ENCODE data around the gene CSPG4.
"Not testable (repeated sequence)": the region's sequence is repeated elsewhere in the genome, so short reads cannot be mapped to it uniquely, and the experiment has no call there.

Gene CSPG4

DNA sequence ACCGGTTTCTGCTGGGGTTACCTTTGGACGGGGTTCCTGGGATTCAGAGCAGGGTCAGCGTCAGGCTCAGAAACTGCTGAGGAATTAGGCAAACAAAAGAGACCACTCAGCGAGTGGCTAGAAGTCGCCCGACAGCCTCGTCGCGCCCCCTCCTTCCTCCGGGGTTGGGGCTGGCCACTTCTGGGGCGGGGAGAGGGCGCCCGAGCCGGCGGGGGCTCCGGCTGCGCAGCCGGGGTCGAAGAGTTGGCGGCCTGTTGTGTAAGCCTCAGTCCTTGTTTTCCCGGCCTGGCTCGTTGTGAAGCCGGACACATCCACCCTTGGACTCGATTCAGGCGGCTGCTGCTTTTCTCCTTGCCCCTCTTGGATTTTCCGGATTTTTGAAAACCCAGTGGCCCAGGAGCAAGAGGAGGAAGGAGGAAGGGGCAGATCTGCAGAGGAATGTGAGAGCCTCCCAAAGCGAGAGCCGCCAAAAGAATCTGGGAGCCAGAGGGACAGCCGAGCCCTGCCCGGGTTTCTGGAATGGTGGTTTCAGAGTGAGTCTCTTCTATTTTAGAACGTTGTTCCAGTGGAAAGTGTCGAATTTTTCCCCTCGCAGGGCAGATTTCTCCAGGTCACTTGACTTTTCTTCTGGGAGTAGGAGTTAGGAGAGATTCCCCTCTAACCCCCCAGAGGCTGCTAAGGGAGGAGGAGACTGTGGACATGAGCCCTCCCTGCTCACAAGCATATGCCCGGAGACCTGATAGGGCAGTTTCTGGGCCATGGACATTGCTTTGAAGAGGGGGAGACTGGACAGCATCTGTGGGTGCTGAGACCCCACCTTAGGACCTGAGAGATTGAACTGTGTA, 64.3 kb downstream of the CSPG4 start:
- peak; percentile 61 for DNase-seq (ENCODE audit: low spot score)

DNA sequence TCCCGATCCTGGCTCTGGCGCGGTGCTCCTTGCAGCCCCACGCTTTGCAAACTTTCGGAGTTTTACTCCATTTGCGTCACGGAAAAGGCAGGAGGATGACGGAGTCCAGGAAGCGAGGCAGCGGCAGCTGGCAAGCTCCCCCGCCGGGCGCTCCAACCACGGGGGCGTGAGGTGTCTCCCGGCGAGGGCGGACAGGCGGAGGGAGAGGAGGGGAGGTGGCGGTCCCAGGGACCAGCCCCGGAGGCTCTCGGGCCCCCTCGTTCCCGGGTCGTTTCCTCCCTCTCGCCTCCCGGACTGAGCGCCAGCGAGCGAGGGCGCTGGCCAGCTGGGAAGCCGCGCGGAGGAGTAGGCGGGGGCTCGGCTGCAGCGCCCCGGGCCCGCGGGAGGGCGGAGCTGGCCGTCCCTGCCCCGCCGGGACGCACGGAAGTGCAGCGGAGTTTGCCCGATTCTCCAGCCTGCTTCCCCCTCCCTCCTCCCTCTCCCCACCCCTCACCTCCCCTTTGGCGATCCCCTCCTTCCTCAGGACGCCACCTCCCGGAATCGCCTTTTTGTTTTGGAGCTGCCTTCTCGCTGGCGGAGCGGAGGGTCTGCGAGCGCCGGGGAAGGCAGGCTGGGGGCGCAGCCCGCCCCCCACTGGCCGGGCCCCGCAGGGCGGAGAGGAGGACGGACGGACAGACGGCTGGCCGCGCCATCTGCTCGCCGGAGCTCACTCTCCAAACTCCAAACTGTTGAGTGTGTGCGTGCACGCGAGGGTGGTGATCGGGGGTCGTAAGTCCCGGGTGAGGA, 65.1 kb downstream of the CSPG4 start, which contains the start of gene SNX33:
Gene SNX33, plus strand, starts transcription at position 543 of the 786 bp plus-strand sequence. CDS start 1,191 bp downstream, outside the sequence.
- peak; percentile 82 for DNase-seq (ENCODE audit: low spot score)

DNA sequence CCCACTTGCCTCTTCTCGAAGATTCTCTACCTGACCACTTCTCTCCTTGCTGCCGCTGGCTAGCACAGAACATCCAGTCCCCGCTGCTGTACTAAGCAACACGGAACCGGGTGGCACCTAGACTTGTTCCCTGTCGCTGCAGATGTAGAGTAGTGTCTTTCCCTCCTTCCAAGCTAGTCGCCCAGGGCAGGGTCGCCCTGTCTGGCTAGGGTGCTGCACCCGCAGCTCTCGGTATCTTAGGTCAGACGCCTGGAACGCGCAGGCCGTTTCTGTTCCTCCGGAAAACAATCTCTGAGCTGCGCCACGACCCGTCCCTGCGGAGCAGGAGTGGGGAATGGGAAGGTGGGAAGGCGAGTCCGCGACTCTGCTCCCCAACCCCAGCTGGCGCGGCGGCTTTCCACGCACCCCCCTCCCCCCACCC, 65.7 kb downstream of the CSPG4 start:
- DNase-seq (ENCODE audit: low spot score) = peak; percentile 28

DNA sequence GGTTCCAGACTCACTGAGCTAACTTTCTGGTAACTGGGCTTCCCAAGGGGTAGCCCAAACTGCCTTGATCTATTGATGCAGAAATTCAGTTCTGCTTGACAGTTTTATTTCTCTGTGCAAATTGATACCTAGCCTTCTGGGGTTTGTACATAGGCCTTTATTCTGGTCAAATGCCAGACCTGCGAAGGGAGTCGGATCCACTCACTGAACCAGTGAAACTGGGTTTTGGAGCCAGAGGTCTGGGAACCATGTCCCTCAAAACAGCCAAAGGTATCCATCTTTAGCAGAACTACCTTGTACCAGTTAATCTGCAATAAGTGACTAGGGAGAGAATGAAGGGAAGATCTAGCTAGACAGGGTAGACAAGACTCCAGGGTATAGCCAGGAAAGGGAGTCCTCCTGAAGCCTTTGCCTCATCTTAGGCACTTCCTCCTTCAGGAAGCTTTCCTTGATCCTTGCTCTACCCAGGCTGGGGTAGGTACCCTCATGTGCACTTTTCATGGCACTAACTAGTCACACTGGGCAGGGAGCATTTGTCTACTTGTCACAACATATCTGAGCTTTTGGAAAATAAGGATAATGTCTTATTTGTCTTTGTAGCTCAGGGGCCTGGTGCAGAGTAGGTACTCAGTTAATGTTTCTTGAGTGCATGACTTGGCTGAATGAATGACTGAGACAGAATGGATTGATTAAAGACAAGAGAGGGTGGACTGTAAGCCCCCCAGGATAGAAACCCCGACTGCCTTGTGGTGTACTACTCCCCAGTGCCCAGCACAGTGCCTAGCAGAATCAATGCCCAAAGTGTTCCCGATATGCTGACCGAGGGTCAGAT, 66.3 kb downstream of the CSPG4 start:
- DNase-seq (ENCODE audit: low spot score) = no peak

DNA sequence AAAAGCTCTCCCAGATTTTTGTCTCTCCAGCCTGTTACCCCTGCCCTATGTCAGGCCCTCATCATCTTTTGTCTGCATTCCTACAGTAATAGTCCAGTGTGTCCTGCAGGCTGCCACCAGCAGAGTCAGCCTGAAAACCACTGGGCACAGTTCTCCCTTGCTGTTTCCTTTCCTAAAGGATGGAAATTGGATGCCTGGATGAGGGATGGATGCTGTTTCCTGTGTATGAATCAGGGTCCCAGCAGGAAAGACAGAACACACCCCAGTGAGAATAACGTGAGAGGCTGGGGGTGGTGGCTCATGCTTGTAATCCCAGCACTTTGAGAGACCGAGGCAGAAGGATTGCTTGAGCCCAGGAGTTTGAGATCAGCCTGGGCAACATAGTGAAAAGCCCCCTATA, 68.3 kb downstream of the CSPG4 start:
- peak; percentile 29 for DNase-seq (ENCODE audit: low spot score)

DNA sequence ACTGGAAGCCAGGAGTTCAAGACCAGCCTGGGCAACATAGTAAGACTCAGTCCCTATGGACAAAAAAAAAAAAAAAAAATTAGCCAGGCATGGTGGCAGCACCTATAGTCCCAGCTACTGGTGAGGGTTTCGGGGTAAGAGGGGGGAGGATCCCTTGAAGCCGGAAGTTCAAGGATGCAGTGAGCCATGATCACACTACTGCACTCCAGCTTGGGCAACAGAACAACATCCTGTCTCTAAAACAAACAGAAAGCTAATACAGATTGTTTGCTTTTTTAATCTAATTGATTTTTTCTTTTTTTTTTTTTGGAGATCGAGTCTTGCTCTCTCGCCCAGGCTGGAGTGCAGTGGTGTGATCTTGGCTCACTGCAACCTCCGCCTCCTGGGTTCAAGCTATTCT, 71.0 kb downstream of the CSPG4 start:
- DNase-seq (ENCODE audit: low spot score) = no peak

DNA sequence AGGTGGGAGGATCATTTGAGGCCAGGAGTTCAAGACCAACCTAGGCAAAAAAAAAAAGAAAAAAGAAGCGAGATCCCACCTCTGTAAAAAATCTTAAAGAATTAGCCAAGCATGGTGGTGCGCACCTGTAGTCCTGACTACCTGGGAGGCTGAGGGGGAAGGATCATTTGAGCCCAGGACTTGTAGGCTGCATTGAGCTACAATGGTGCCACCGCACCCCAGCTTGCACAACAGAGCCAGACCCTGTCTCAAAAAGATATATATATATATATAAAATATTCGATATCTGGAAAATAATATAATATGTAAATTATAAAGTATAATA, 71.5 kb downstream of the CSPG4 start:
- DNase-seq (ENCODE audit: low spot score) = no peak

DNA sequence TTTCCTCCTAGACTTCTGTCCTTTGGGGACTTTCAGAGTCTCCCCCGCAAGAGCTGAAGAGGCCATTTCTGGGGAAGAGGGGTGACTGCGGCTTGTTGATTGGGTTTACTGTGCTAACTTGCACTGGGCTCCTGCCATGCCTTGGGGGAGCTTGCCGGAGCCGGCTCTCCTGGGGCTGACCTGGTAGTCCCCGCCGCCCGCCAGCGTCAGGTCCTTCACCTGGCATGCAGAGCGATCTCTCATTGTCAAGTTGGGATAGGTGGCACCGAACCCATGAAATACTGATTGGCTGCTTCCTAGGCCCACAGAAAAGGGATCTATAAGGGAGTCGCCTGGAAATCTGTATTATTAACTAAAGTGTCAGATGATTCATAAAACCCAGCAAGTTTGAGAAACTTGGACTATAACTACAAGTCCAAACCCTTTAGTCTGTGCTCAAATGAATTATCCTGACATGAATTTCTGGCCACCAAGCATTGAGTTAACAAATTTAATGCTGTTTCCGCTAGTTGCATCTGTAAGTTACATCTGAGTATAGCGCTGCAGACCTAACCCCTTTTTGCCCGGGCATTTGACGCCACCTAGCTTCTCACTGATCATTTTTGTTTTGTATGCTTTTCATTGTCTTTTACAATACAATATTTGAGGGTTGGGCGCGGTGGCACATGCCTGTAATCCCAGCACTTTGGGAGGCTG, 72.0 kb downstream of the CSPG4 start:
- peak; percentile 83 for DNase-seq (ENCODE audit: low spot score)

DNA sequence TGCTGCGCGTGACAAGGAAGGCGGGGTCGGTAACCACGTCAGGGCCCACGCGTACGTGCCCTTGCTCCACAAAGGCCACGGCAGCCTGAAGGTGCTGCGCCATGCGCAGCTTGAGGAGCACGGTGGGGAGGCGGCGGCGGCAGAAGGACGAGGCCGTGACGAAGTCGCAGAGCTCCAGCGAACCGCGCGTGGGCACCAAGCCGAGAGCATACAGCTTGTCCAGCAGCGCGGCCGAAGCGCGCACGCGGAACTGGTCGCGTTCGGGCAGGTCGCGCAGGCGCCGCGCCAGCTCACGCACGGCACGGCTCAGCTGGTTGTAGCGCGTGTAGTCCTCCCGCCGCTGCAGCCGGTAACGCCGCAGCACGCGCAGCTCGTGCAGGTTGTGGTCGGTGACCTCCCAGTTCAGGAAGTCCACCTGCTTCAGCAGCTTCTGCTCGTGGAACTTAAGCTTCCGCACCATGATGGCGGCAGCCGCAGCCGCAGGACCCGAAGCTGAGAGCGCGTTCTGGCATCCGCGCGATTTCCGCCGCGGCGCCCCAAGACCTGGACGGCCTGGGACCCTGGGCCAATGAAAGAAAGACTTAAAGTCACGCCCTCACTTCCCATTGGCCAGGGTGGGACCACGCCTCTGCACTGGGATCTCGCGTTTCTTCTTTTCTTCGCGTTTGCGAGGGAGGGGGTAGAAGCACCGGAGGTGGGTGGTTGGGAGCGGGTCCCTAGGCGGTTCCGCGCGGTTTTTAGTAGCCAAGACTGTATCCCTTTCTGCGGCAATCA, 72.8 kb downstream of the CSPG4 start, which contains the start of gene IMP3:
Gene IMP3, minus strand, starts transcription at position 516 of the 774 bp plus-strand sequence. Its CDS starts 56 bp downstream, at position 460.
- peak; percentile 97 for DNase-seq (ENCODE audit: low spot score)

DNA sequence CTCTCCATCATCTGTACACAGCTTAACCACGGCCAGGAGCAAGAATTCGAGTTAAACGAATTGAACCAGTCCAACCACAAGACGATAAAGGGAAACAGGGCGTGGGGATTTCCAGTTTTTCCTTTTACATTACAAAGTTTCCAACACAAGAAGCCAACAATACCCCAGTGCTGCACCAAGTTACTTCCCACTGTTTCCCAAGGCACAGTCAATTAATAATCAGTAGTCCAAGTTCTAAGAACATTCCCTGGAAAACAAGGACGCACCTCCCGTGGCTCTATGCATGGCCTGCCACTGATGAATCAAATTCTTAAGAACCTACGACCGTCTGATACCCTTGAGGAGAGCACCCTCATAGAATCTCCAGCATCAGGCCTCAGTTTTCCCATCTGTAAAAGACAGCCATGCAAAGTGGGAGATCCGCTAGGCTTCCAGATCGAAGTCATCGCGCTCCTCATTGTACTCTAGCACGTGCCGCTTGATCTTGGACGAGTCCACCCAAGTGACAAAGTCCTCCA, 73.4 kb downstream of the CSPG4 start:
- no peak for DNase-seq (ENCODE audit: low spot score)

DNA sequence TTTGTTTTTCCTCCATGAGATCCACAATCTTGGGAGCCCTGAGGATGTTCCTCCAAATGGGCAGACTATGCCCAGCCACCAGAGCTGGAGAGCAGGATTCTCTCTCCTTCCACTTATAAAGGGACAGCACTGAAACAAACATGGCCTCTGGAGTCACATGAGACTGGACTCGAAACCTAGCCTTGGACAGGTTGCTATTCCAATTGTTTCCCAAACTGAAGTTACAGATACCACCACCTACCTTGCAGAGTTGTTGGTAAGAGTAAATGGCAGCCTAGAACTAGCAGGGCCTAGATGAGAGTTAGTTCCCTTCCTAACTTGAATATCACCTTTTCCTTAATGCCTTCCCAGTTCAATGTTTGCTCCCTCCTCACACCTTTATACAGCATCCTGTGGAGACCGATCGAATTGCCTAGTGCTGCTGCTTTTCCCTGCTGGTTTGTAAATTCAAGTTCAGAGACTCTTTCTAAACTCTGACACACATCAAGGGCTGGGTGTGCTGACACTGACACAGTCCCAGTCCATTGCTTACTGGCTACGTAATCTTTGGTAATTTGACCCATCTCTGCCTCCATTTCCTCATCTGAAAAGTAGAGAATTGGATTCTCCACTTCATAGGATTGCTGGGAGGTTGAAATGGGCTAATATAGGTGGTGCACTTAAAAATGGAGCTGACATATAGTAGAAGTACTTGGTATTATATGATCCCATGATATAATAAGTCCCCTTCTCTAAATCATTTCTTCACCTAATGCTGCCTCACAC, 75.2 kb downstream of the CSPG4 start:
- no peak for DNase-seq (ENCODE audit: low spot score)

DNA sequence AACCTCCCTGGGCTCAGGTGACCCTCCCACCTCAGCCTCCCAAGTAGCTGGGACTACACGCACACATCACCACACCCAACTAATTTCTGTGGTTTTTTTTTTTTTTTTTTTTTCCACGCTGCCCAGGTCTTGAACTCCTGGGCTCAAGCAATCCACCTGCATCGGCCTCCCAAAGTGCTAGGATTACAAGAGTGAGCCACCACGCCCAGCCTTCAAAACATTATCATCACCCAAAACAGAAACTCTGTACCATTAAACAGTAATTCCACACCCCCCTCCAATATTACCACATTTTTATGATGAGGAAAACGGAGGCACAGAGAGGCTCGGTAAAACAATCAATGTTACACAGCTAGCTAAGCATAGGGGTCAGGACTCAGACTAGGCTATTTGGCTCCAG, 76.6 kb downstream of the CSPG4 start:
- no peak for DNase-seq (ENCODE audit: low spot score)

DNA sequence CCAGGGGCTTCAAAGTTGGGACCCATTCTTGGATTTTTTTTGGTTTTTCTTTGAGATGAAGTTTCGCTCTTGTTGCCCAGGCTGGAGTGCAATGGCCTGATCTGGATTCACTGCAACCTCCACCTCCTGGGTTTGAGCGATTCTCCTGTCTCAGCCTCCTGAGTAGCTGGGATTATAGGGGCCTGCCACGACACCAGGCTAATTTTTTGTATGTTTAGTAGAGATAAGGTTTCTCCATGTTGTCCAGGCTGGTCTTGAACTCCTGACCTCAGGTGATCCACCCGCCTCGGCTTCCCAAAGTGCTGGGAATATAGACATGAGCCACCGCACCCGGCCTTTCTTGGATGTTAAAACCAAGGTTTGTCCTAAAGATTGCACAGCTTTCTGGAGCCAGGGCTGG, 78.7 kb downstream of the CSPG4 start:
- not testable (repeated sequence) for DNase-seq (ENCODE audit: low spot score)

DNA sequence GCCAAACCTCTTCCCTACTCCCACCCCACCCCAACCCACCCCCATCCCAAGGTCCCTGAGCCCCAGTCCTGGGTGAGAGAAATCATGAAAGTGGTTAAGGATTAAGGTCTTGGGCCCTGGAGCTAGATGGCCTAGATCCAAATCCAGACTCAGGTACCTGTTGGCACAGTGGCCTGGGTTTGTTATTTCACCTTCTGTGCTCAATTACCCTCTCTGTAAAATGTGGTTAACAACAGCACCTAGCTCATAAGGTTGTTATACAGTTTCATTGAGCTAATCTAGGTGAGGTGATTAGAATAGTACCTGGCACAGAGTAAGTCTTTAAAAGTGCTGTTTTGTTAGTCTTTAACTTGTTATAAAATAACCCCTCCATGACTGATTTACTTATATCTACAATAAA, 80.7 kb downstream of the CSPG4 start:
- DNase-seq (ENCODE audit: low spot score) = no peak

DNA sequence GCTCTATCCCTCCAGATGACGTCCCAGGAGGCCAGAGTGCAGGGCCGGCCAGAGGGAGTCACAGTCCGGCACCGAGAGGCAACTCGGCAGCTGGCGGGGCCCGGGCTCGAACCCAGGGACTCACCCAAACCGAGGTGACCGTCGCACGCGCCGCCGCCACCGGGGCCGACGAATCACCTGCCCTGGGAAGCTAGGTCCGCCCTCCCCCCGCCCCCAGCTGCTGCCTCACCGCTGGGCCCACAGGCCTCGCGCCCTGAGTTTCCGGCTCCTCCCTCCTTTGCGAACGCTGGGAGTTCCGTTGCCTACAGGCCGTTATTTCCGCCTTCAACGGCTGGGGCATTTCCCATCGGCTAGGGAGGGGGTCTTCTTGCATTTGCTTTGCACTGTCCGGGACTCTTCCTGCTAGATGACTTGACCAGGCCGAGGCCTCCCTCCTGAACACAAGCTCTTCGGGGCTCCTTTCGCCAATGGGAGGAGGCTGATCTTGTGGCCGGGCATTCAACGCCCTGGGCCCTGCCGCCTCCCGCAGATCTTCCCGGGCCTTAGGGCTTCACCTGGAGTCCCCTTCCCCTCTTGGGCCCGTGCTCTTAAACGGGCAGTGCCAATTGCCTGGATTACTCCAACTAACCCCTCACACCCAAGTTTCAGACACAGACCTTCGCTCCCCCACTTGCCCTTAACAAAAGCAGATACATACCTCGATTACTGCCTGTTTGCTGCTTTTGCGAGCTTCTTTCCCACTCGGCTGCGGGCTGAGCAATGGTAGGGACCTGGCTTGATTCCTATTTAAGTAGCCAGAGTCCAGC, 86.9 kb downstream of the CSPG4 start, which contains the start of gene SNUPN:
Gene SNUPN, minus strand, starts transcription at position 184 of the 806 bp plus-strand sequence. CDS start 4,674 bp downstream, outside the sequence.
- peak; percentile 94 for DNase-seq (ENCODE audit: low spot score)
